Renal pelvis (tissue), 12 donors: ENCODE measurements around the gene TSPY4. TPM values are rescaled to one million over a fixed set of nuclear protein-coding genes. Genes with fewer than 3 reads are reported as not detected.
"Not testable (repeated sequence)": the region's sequence is repeated elsewhere in the genome, so short reads cannot be mapped to it uniquely, and the experiment has no call there.

Experiments used
- DNase-seq: peaks from one replicate; pipeline ENCODE4 v3.0.0-alpha.2; 2013
- long read RNA-seq, 16 experiments: transcript quantifications; one replicate each; lab custom pipeline, GENCODE V29; 2026
- polyA plus RNA-seq, 3 donors: library from polyadenylated mRNA; unstranded; fragments of 120-200 nt; gene quantifications; one replicate each; pipeline ENCODE4 v1.2.1, GENCODE V29; 2013; ENCODE audit not compliant: insufficient read length in 3 of 3

The TSPY4 gene, protein sequence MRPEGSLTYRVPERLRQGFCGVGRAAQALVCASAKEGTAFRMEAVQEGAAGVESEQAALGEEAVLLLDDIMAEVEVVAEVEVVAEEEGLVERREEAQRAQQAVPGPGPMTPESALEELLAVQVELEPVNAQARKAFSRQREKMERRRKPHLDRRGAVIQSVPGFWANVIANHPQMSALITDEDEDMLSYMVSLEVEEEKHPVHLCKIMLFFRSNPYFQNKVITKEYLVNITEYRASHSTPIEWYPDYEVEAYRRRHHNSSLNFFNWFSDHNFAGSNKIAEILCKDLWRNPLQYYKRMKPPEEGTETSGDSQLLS
- polyA plus RNA-seq, result not detected
- long read RNA-seq, donor 1, result 0 reads
- long read RNA-seq, donor 2, result 0 reads
- long read RNA-seq, donor 3, result 0 reads
- long read RNA-seq, donor 4, result 0 reads
- long read RNA-seq, donor 5, result 0 reads
- long read RNA-seq, donor 6, result 0 reads
- long read RNA-seq, donor 7, result 0 reads
- long read RNA-seq, donor 8, result 0 reads
- long read RNA-seq, donor 9, result 0 reads
- long read RNA-seq, donor 10, result 0 reads
- long read RNA-seq, donor 11, result 0 reads
- long read RNA-seq, donor 12, result 0 reads
- long read RNA-seq, donor 13, result 0 reads
- long read RNA-seq, donor 14, result 0 reads
- long read RNA-seq, donor 15, result 0 reads
- long read RNA-seq, donor 16, result 0 reads

DNA sequence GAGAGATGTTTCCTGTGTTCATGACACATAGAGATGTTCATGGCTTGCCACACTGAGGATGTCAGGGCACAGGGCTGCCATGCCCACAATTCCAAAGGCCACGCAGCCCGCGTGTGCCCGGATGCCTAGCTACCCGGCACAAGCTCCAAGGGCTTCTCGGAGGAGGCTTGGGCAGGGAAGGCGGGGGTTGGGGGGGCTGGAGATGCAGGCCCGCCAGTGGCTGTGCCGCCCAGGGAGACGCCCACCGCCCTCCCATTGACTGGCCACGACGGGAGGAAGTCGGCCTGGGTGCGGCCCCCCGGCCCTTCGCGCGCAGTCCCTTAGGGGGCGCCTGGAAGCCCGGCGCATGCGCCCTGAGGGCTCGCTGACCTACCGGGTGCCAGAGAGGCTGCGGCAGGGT lies at the start of gene TSPY4:
TSS of gene TSPY4 (plus strand) at position 301 of the 400 bp plus-strand sequence. CDS start at position 347, 46 bp downstream.
- not testable (repeated sequence) for DNase-seq

DNA sequence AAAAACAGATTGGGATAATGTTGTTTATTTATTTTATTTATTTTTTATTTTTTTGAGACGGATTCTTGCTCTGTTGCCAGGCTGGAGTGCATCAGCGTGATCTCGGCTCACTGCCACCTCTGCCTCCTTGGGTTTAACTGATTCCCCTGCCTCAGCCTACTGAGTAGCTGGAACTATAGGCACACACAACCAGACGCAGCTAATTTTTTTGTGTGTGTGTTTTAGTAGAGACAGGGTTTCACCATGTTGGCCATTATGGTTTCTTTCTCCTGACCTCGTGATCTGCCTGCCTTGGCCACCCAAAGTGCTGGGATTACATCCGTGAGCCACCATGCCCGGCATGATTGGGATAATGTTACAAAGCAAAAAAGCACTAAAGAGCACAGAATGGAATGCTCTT lies 16.3 kb upstream of the TSPY4 start:
- DNase-seq, result no peak

DNA sequence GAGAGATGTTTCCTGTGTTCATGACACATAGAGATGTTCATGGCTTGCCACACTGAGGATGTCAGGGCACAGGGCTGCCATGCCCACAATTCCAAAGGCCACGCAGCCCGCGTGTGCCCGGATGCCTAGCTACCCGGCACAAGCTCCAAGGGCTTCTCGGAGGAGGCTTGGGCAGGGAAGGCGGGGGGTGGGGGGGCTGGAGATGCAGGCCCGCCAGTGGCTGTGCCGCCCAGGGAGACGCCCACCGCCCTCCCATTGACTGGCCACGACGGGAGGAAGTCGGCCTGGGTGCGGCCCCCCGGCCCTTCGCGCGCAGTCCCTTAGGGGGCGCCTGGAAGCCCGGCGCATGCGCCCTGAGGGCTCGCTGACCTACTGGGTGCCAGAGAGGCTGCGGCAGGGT lies 20.2 kb downstream of the TSPY4 start, which contains the start of gene TSPY8:
TSS of gene TSPY8 (plus strand) at position 301 of the 400 bp plus-strand sequence. CDS start at position 347, 46 bp downstream.
- DNase-seq, result not testable (repeated sequence)

Other genes with a start within 250 kb of the TSPY4 start
- gene TSPY8, start 20.3 kb downstream of the TSPY4 start, polyA plus RNA-seq, result not detected
- not detected for gene TSPY3, start 61.0 kb downstream of the TSPY4 start, polyA plus RNA-seq
- gene TSPY1, start 129.5 kb downstream of the TSPY4 start, polyA plus RNA-seq, result not detected
- not detected for gene TSPY9, start 149.8 kb downstream of the TSPY4 start, polyA plus RNA-seq
- gene TSPY10, start 190.4 kb downstream of the TSPY4 start, polyA plus RNA-seq, result not detected